GM21390 (cell line): ENCODE data around the gene IDUA.

Experiments used
- ATAC-seq: cut with Tn5 transposase; IDR thresholded peaks from one replicate; pipeline ENCODE4 v1.9.1; 2021; ENCODE audit not compliant: unreplicated experiment

The IDUA gene

DNA sequence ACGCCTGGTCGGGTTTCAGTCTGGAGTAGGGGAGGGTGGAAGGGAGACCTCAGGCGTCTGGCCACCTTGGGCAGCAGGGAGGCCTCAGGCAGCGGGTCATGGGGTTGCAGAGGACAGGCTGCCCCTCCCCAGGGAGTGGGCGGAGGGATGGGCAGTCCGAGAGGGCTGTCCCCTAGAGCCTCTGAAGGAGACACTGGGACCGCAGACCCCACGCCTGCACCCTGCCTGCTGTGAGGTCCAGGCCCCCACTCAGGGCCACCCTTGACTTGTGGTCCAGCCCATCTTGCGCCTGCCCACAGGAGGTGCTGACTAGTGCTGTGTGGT, 41.0 kb downstream of the IDUA start:
- no peak for ATAC-seq

DNA sequence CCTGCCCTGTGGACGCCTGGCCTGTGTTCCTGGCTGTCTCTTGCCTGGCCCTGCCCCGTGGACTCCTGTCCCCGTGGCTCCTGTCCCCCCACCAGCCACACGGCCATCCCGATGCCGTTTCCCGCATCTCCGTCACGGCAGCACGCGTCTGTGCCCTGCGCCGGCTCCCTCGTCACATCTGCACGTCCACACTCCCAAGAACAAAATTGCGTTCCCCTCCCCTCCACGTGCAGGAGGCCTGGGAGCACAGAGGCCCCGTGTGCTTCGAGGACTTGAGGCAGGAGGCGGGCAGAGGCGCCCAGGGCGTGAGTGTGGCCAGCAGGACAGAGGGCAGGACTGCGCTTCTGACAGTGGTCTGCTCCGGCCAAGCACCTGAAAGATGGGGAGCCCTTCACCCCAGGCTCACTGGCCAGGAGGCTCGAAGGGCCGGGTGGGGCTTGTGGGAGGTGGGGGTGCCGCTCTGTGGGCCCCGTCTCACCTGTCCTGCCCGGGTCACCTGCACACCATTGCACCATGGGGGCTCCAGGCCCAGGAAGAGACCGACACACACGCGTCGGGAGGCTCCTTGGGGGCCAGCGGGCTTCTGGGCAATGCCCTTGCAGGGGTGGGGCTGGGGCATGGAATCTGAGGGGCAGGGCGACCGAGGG, 41.9 kb downstream of the IDUA start:
- ATAC-seq = no peak

DNA sequence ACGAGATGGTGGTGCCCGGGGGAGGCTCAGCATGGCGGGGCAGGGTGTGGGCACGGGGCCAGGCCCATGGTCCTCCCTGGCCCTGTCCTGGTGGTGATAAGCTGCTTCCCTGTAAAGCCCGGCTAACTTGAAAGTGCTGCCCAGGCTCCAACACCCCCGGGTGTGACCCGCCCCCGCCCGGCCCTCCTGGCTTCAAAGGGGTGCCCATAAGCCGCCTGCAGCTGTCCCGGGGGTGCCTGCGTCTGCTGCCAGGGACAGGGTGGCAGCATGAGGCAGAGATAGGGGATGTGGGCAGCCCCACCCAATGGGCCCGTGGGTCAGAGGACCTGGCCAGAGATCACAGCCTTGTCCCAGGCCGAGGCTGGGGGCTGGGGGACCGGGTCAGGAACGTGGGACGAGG, 42.7 kb downstream of the IDUA start:
- no peak for ATAC-seq

DNA sequence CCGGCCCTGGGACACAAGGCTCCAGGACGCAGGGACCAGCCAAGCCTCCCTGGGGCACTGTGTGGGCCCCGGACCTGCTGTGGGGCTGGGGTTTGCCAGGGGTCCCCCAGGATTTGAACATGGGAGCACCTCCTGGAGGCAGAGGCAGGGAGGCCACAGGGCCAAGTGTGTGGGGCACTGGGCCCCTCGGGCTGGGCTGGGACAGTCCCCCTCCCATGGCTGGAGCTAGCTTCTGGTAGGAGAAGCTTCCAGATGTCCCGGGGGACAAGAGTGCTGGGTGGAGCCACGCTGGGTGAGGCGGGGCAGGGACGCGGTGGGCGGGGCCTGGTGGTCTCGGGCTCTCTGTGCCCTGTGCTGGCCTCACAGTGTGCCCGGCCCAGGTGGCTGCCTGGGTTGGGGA, 43.2 kb downstream of the IDUA start:
- ATAC-seq = no peak

DNA sequence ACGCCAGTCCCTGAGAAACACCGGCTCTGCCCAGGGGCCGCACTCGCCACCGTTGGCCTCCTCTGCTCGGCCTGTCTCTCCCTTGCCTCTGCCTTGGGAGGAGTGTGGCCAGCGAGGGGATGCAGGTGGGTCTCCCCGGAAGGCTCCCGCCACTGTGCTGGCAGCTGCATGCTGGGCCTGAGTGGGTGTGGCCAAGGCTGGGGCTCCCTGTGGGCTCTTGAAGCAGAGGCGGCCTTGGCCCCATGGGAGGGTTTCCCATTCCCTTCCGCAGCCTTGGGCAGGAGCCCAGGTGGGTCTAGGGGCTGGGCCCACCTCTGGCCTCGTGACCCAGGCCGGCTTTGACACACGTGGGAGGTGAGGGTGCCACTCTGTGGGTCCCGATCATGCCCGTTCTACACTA, 43.7 kb downstream of the IDUA start:
- ATAC-seq = no peak

DNA sequence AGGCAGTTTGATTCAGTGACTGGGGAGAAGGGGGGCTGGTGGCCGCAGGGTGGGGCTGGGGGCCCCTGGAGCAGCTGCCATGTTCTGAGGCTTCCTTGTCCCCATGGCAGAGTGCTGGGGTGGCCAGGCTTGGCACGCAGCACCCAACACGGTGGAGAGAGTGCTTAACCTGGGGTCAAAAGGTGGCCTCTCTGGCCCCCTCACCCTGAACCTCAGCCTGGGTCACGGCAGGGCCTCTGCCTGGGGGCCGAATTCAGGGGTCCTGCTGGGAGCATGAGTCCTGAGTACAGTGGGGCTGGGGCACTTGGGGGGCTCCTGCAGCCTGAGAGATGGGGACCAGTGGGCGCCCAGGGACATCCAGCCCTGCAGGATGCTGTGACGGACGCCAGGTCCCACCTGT, 44.5 kb downstream of the IDUA start:
- no peak for ATAC-seq

DNA sequence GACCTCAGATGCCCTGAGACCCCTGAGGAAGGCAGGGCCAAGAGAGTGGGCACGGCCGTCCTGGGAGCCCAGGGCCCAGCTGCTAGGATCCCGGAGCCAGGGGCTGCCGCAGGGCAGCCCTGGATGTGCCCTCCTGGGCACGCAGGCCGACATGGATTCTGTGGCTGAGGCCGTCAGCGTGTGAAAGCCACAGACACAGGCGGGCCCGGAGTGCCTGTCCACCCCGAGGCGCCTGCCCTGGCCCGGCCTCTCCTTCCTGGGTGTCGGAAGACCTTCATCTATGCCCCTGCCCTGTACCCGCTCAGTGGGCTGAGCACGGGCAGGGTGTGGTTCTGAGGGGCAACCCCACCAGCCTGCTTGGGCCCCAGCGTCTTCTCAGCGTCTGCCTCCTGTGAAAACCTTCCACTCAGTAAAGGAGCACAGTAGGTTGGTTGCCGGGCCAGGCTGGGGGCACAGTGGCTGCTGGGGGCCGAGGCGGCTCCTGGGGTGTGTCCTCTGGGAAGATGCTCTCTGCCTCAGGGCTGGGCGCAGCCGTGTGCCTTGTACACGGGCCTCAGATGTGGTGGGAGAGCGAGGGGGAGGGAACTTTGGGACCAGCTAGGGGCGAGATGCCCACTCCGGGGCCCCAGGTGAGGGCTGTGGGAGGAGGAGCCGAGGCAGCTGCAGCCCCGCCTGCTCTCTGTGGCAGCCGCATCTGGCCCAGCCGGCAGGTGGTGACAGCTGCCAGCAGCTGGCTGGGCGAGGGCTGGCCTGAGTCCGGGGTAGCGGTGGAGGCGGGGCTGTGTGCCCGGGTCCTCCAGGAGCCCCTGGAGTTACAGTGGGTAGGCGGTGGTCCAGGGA, 45.3 kb downstream of the IDUA start:
- no peak for ATAC-seq

DNA sequence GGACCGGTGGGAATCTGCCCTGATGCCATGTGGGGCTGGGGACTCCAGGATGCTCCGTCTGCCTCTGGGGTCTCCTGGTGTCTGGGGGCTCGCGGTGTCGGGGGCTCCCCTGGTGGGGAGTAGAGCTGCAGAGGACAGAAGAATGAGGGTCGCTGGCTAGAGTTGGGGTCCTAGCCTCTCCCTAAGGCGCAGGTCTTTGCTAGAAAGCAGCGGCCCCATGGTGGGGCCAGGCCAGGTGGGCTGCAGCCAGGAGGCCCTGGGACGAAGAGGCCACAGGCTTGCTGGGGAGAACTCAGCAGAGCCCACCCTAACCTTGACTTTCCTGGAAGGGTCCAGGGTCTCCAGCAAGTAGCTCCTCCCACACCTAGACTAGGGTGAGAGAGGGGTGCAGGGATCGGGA, 46.0 kb downstream of the IDUA start:
- ATAC-seq = no peak

DNA sequence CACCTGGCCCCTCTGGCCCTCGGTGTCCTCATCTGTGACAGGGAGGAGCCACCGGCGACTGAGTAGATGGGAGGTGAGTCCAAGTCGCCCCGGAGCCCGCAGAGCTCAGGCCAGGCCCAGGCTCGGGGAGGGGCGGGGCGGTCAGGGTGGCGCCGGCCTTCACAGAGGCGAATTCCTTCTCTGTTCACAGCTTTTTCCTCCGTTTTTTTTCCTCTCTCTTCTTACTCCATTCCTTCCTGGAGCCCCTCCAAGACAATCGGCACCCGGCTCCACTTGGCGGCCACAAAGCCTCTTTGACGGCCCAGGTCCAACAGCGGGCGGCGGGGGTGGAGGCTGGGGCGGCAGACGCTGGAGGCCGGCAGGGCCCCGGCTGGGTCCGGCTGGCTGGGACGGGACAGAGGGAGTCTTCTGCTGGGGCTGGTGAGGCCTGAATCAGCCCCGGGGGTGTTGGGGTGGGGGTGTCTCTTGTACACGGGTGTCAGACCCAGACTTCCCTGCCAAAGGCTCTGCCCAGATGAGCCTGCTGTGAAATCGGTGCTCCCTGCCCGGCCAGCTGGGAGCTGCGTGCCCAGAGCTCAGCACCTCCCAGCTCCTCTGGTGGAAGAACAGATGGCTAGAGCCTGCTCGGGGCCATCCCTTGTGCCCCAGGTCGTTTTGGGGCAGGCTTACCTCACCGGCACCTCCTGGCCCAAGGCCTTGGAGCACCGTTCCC, 47.2 kb downstream of the IDUA start:
- ATAC-seq = no peak

DNA sequence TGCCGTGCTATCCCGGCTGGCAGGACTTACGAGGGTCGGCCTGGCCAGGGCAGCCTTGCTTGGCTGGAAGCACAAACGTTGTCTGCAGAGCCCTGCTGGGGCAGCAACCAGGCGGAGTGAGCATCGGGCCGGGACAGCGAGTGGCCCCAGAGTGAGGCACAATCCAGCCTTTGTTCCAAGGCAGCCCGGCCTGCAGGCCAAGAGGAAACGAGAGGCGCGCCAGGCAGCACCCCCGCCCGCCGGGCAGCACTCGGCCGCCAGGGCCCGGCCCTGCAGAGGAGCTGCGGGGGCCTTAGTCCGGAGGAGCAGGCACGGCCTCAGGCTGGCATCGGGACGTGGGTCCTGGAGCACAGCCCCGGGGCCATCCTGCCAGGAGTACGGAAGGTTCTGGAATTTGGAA, 48.7 kb downstream of the IDUA start:
- no peak for ATAC-seq

DNA sequence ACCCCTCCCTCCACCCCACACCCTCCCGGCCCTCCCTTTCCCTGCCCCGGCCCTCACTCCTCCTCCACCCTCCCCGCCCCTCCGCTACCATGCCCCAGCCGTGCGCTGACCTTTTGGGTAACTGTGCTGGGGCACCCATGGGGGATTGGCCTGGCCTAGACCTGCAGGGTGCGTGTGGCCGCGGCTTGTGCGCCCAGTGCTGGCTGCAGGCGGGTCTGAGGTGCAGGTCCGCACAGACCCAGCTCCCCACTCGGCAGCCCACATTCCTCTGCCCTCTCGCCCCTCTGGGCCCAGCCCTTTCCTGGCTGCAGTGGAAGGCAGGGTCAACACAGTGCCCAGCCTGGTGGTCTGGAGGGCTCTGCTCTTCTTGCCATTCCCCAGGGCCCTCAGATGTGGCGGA, 49.3 kb downstream of the IDUA start:
- no peak for ATAC-seq

DNA sequence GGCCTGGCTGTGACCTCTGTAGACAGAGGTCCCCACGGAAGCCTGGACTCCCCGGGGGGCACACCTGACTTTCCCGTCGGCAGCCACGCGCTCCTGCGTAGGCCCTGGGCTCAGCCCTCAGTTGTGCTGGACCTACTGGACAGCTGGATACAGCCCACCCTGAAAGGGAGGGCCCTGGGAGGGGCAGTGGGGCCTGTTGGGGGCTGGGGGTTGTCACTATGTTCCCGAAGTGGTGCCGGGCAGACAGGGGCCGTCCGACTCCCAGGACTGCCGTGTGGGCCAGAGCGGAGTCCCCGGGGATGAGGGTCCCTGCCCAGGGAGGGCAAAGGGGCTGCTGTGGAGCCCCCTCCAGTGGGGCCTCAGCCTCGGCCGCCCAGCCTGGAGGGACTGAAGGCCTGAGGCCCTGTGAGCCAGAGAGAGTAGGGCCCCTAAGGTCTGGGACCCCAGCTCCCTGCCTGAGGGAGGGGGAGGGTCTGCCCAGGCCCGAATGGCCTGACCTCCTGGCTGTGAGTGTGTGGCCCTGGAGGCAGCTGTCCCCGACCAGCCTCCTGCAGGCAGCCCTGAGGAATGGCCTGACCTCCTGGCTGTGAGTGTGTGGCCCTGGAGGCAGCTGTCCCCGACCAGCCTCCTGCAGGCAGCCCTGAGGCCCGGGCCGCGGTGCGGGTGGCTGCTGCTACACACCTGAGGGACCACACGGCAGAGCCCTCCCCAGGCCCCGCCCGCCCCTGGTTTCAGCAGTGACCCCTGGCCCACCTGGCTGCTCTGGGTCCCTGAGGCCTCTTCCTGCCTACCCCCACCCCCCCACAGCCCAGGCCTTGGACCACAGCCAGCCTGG, 50.3 kb downstream of the IDUA start:
- ATAC-seq = no peak

DNA sequence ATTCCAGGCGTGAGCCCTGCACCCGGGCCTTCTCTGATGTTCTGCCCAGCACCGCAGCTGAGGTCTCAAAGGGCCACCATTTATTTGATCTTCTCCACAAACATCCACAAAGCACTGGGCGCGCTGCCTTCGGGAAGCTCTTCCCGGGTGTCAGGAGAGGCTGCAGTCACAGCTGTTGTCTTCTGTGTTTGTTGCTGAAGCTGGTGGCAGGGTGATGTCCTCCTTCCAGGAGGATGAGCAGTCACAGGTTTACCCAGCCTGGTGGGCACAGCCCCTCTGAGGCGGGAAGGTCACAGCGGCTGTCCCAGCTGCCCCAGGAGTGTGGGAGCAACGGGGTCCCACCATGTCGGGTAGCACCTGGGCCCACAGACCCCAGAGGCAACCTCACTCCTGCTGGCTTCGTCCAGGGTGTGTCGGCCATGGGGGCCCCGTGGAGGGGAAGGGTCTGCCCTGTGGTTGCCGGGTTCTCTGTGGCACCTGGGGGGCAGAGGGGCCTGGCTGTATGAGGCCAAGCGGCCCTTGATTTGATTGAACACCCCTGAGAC, 52.2 kb downstream of the IDUA start:
- no peak for ATAC-seq

DNA sequence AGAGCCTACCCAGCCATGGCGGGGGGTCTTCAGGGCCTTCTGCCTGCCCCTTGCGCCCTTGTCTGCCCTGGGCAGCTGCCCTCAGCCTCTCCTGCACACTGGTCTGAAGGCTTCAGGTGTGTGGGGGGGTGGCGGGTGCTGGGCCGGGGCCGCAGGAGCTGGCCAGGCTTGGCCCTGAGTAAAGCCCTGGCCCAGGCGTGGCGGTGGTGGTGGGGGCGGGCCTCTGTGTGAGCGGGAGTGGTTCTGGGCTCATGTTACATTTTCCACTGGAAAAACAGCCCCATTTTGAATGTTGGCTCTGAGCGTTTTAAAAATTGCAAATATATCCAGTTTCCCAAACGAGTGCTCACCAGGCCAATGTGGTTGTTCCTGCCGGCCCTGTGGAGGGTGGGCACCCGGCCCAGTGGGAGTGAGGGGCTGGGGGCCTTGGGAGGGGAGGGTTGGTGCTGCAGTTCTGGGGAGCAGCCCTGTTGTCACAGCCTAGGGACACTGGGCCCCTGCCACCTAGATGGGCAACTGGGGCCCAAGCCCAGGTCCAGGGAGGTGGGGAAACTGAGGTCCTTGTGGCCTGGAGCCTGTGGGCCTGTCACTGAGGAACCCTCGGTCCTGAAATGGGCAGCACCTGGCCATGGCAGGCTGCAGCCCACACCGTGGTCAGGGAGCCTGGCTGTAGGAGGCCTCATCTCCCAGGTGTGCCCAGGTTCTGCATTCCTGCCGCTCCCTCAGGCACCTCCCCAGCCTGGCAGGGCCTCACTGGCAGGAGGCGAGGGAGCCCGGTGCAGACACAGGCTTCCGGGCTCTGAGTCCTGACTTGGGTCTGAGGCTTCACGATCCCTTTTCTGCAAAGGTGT, 52.9 kb downstream of the IDUA start:
- ATAC-seq = no peak

DNA sequence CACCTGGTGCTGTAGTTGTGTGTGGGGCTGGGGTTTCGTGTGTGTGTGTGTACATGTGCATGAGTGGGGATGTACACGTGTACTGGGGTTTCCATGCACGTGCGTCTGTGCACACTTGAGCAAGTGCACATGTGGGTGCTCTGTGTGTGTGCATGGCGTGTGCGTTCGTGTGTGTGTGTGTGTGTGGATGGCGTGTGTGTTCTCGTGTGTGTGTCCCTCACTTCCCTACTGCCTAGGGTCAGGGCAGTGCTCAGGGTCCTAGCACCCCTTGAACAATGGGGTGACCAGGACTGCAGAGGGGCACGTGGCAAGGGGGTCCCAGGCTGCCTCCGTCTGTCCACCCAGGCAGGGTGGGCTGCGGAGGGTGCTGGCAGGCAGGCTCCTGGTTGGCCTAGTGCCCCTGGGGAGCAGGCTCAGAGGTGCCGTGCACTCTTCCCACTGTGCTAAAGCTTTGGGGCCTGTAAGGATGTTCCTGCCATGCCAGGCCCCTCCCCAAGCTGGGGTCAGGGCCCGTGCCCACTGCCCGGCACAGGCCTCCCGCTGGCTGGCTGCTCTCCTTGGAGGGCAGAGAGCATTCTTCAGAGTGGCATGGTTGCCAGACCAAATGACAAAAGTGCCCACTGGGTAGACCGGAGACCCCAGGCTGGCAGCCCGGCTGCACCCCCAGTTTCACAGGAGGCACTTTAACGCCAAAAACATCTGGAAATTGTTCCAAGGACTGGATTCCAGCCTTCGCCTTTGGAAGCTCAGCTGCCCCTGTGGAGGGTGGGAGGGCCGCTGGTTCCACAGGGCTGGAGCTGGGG, 53.7 kb downstream of the IDUA start:
- ATAC-seq = no peak

DNA sequence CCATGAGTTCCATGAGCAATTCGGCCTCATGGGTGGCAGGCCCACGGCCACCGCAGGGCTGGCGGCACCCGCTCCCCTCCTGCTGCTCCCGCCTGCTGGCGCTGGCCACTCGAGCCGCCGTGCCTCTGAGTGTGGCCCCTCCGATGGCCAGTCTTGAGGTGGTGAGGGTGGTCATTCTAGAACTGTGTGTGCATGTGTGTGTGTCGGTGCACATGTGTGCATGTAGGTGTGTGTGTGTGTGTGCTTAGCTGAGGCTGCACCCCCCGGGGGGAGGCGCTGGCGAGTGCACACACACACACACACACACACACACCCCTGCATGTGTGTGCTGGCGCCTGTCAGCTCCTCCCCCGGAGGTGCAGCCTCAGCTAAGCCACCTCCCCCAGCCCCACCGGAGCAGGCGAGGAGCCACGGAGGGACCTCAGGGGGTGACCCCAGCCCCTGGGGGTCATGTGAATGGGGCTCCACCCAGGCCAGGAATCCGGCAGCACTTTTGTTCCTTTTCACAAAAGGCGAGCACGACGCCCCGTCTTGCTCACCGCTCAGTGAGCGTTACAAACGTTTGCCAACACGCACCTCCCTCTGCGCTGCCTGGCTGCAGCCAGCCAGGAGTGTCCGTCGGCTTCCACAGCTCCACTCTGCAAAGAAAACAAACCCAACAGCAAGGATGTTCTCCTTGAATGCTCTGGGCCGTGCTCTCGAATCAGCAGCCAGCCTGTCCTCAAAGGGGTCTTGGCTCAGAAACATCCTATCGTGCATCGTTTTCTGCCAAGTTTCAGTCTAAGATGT, 54.5 kb downstream of the IDUA start:
- no peak for ATAC-seq

DNA sequence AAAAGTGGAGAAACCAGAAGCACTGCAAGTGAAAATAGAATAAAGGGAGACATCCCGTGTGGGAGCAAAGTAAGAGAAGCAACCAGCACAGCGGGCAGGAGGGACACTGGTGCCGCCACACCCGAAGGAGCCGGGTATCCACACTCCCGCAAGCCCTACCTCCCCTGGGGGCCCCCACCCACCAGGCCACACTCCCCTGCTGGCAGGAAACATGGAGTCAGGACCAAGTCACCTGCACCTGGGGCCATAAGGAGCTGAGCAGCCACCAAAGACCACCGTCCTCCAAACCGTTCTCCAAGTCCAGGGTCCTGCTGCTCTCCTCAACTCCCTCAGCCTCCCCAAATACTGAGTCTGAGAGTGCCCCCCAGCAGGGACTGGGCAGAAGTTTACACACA, 55.1 kb downstream of the IDUA start:
- no peak for ATAC-seq

DNA sequence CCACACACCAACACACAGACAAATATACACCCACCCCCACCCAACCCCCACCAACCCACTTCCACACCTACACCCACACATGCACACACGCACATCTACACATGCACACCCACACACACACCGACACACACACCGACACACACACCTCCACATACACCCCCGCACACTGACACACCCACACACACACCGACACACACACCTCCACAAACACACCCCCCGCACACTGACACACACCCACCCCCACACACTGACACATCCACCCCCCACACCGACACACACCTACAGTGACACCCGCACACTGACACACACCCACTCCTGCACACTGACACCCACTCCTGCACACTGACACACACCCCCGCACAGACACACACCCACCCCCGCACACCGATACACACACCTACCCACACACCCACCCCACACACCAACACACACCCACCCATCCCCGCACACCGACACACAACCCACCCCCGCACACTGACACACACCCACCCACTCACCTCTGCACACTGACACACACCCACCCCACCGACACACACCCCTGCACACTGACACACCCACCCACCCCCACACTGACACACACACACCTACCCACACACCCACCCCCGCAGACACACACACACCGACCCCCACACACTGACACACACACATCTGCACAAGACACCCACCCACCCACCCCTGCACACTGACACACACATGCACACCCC, 55.7 kb downstream of the IDUA start:
- ATAC-seq = no peak
